GM21447 (cell line): Measurements from ENCODE around the gene PHPT1.
"Not testable (repeated sequence)": the region's sequence is repeated elsewhere in the genome, so short reads cannot be mapped to it uniquely, and the experiment has no call there.

ENCODE experiments used
- ATAC-seq: cut with Tn5 transposase; IDR thresholded peaks from one replicate; pipeline ENCODE4 v1.9.1; 2021; ENCODE audit not compliant: unreplicated experiment

Gene PHPT1

GRCh38 chr9:136858844-136859757 is 9.9 kb downstream of the PHPT1 start:
- ATAC-seq: no peak

DNA sequence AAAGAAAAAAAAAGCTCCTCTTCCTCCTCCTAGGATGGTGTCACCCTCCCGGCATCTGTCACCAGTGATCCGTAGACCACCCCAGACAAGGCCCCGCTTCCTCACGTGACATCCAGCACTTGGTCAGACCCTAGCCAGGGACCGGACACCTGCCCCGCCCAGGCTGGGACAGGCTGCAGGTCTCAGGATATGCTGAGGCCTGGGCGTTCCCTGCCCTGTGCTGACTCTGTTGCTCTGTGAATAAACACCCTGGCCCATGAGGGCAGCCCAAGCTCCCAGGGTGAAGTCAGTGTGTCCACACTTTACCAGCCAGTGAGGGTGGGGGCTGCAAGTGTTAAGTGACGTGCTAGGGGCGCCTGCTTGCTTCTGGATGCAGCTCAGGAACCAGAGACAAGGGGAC is 11.3 kb downstream of the PHPT1 start:
- no peak for ATAC-seq

DNA sequence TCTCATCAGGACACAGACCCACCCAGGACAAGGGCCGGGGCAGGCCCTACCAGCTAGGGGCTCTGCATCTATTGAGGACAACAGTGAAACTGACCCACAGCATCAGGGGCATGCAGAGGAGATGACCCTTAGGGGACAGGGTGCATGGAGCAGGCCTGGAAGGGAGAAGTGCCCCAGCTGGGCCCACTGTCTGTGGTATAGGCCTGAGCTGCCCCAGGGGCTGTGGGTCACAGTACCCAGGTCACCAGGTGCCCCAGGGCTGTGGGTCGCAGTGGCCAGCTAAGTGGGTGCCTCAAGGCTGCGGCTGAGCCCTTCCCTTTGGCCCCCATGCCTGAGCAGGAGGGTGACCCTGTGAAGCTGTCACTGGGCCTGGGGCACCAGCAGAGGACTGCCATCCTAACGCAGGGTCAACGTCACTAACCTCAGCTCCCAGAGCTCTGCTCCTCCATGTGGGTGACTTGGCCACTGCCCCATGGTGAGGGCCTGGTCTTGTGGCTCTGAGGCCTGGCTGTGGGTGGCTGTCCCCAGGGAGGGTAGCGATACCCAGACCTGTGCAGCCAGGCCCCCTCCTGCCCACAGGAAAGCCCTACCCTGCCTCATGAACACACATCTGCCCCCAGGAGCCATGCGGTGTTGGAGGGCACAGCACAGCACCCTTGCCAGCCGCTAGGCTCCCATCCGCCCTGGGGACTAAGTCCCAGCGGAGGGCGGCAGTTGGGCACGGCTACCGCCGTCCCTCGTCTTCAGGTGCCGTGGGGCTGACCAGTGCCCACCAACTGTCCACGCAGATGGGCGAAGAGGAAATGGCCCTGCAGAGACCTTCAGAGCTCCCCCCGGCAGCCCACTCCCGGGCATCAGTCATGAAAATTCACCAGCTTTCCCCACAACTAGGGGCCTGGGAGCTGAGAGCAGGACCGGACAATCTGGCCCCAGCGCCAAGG is 12.0 kb downstream of the PHPT1 start:
- no peak for ATAC-seq

DNA sequence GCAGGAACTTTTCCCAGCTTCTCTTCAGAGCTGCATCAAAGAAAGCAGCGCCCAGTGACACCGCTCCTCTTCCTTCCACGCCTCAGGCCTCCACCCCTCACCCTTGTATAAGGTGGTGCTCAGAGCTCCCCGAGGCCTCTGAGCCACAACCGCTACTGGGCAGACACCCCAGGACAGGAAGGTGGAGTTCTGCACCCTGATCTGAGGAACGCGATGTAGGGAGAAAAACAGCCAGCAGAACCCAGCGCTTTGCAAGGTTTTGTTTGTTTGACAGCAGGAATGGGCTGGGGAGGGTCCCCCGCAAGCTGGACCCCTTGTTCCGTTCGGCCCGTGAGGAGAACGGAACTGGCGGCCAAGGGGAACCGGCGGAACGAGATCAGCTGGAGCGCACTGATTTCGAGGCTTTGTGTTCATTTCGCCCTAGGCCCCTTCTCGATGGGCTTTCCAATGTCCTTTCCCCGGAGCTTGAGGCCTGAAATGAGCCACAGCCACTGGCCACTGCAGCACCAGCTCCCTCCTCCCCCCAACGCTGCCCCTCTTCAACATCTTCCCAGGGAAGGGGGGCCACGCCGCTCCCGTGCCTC is 12.8 kb downstream of the PHPT1 start:
- ATAC-seq: no peak

DNA sequence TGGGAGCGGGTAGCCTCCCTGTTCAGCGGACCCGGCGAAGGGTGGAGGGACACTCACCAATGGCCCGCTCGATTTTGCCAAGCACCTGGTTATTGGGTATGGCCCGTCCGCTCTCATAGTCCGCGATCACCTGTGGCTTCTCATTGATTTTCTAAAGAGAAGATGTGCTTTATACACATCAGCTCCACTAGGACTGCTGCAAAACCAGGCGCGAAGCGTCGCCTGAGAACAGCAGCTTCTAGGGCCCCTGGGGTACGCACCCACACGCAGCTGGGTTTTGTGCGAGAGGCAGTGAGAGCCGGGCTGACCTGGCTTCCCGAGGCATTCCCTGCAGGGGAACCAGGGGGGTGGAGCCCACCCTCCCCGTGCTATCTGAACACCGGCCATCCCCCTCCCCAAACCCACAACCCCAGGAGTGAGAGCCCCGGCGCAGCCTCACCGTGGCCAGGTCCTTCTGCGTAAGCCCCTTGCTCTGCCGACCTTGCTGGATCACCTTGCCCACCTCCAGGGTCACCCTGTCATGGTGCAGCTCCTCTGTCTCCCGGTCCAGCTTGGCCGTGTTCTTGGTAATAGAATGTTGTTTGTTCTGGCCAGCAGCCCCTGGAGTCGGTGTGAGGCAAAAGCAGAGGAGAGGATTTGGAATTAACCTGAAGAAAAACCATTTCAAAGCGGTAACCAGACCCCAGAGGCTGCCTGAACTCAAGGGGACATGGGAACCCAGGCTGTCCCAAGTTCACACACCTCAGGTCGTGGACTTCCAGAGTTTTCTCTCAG is 13.8 kb downstream of the PHPT1 start:
- no peak for ATAC-seq

GRCh38 chr9:136863623-136864273 is 14.5 kb downstream of the PHPT1 start:
- ATAC-seq: no peak

GRCh38 chr9:136865041-136865767 is 16.0 kb downstream of the PHPT1 start:
- no peak for ATAC-seq

DNA sequence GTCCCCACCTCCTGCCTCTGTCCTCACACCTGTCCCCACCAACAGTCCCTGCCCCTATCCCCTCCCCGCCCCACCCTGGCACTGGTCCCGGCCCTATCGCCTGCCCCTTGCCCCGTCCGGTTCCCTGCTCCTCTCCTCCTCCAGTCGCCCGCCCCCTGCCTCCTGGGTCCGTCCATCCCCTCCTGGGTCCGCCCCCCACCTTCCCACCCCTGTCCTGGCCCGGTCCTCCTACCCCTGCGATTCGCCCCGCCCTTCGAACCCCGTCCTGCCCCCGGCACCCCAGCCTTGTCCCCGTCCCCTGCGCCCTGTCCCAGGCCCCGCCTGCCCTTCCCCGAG is 16.5 kb downstream of the PHPT1 start:
- no peak for ATAC-seq

- not testable (repeated sequence) for ATAC-seq
Observed at GRCh38 chr9:136866898-136867421, 17.8 kb downstream of the PHPT1 start.

- no peak for ATAC-seq
Observed at GRCh38 chr9:136867480-136867879, 18.3 kb downstream of the PHPT1 start.

- ATAC-seq: no peak
Observed at GRCh38 chr9:136867917-136868316, 18.7 kb downstream of the PHPT1 start.

- ATAC-seq: no peak
Observed at GRCh38 chr9:136868644-136869043, 19.4 kb downstream of the PHPT1 start.

DNA sequence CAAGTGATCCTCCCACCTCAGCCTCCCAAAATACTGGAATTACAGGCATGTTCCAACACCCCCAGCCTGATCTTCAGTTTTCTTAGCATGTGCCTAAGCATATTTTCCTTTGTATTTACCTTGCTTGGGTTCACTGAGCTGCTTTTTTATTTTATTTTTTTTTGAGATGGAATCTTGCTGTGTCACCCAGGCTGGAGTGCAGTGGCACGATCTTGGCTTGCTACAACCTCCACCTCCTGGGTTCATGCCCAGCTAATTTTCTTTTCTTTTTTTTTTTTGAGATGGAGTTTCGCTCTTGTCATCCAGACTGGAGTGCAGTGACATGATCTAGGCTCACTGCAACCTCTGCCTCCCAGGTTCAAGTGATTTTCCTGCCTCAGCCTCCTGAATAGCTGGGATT is 20.4 kb downstream of the PHPT1 start:
- not testable (repeated sequence) for ATAC-seq

GRCh38 chr9:136875155-136875554 is 25.9 kb downstream of the PHPT1 start:
- ATAC-seq: no peak

GRCh38 chr9:136876476-136876875 is 27.3 kb downstream of the PHPT1 start:
- no peak for ATAC-seq

DNA sequence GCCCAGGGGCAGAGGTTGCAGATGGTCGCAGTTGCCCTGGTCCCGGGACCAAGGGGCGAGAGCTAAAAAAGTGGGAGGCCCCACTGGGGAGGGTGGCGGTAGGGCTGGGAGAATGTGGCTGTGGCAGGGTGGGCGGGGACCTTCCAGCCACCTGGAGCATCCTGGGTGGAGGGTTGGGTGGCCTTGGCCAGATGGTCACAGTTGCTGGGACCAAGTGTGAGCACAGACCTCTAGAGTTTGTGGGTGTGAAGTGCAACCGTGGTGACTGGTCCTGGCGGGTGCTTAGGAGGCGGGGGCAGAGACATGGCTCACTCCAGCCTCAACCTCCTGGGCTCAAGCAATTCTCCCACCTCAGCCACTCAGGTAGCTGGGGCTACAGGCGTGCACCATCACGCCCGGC is 31.4 kb downstream of the PHPT1 start:
- ATAC-seq: no peak

DNA sequence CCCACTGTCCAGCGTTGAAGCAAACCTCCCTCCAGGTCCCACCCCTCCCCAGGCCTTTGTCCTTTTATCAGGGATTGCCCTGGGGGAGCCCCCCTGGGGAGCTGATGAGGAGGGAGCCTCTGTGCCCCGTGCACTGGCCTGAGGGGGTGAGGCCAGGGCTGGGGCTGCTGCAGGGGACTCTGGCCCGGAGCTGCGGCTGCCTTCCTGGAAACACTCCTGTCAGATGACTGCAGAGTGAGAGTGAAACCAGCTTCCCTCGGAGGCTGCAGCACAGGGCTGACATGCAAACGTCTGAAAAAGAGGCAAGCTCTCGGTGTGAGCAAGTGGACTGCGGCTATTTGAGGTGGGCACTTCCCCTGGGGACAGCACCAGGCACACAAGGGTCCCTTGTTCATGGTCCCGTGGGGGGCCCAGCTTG is 32.5 kb downstream of the PHPT1 start:
- ATAC-seq: no peak

- peak; percentile 42 for ATAC-seq
Observed at GRCh38 chr9:136882109-136882946, 33.1 kb downstream of the PHPT1 start.

- not testable (repeated sequence) for ATAC-seq
Observed at GRCh38 chr9:136882947-136883283, 33.7 kb downstream of the PHPT1 start.
